Measurements from ENCODE around the gene SCAMP4.

DNA sequence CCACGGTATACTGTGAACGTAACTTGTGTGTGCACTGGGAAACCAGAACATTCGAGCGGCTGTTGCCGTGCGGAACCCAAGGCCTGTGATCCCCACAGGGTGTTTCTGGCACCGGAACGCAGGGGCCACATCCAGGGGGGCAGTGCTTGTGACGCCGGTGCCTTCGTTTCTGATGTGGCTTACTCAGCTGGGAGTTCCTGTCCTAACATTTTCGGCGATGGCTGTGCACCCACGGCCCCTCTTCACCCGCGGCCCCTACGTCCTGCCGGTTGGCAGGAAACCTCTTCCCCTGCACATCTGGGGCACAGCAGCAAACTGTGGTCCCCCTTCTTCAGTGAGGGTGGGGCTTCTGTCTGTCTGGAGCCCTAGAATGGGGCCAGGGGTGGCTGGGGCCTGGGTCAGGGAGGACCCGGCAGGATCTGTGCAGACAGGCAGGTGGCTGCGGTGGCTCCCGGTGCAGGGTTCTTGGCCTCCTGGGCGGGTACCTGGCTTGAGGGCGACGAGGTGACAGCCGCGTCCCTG is 61.9 kb downstream of the SCAMP4 start:
- TF ChIP-seq, protein P1, sequence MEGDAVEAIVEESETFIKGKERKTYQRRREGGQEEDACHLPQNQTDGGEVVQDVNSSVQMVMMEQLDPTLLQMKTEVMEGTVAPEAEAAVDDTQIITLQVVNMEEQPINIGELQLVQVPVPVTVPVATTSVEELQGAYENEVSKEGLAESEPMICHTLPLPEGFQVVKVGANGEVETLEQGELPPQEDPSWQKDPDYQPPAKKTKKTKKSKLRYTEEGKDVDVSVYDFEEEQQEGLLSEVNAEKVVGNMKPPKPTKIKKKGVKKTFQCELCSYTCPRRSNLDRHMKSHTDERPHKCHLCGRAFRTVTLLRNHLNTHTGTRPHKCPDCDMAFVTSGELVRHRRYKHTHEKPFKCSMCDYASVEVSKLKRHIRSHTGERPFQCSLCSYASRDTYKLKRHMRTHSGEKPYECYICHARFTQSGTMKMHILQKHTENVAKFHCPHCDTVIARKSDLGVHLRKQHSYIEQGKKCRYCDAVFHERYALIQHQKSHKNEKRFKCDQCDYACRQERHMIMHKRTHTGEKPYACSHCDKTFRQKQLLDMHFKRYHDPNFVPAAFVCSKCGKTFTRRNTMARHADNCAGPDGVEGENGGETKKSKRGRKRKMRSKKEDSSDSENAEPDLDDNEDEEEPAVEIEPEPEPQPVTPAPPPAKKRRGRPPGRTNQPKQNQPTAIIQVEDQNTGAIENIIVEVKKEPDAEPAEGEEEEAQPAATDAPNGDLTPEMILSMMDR (tag by site-specific recombination; IDR thresholded peaks at IDR 0.05) = no peak
- TF ChIP-seq ZNF561 (tag by site-specific recombination; IDR thresholded peaks at IDR 0.05; ENCODE audit: borderline replicate concordance) (no peak), HOXA7 (CRISPR knock-in tag; IDR thresholded peaks at IDR 0.05; ENCODE audit: borderline replicate concordance) (no peak), ZFP69B (tag by site-specific recombination; IDR thresholded peaks at IDR 0.05) (no peak), ZFP41 (tag by site-specific recombination; IDR thresholded peaks at IDR 0.05; ENCODE audit: borderline replicate concordance) (no peak), ZNF274 (IDR thresholded peaks at IDR 0.05; ENCODE audit: low read length) (no peak), ZNF274 (tag by site-specific recombination; IDR thresholded peaks at IDR 0.05; ENCODE audit: borderline replicate concordance) (no peak), ZFHX2 (tag by site-specific recombination; conservative IDR thresholded peaks at IDR 0.05) (no peak), ZNF157 (tag by site-specific recombination; IDR thresholded peaks at IDR 0.05) (no peak), ZNF768 (tag by site-specific recombination; IDR thresholded peaks at IDR 0.05) (no peak)

Measured in HEK293 (cell line).